Measurements from ENCODE around the gene CCDC33. TPM values are rescaled to one million over a fixed set of nuclear protein-coding genes. Genes with fewer than 3 reads are reported as not detected.

The CCDC33 gene
- total and polyA plus RNA-seq, 2 donors (not counting 3 experiments of a cell fraction or from before 2014, with no cell fraction given) = not detected

- dilution Hi-C loops (cut with MboI; ENCODE audit: extremely low pct_ligation_motif_present, low sequenced_read_pairs) = no loop called here
Measured at GRCh38 chr15:74326746-74327145, 90.6 kb downstream of the CCDC33 start.

GRCh38 chr15:74327756-74328155 is 91.6 kb downstream of the CCDC33 start:
- dilution Hi-C loops (cut with MboI; ENCODE audit: extremely low pct_ligation_motif_present, low sequenced_read_pairs) (no loop called here), intact Hi-C loops (cut with micrococcal nuclease) (no loop called here)
- no peaks in the 10 kb centered on the region for H3K9me3 ChIP-seq (replicated peaks; ENCODE audit: control insufficient read depth, insufficient read depth, low read length)
- no peaks in the 10 kb centered on the region for H3K79me2 ChIP-seq (ENCODE audit: control insufficient read depth, insufficient read depth, low read length)
- FAIRE-seq = no peak
- DNase-seq (ENCODE audit: low read depth, low spot score) = no peak
- H3K27ac ChIP-seq (ENCODE audit: insufficient read depth, low read depth, low read length) = no peak overlapping the region
- no peaks in the 10 kb centered on the region for H3K36me3 ChIP-seq (ENCODE audit: control insufficient read depth in 2 of 2, extremely low read depth in 1 of 2, insufficient read depth in 2 of 2, low read length in 2 of 2)
- no peak overlapping the region for H2AFZ ChIP-seq (ENCODE audit: low read depth, low read length)
- POLR2A ChIA-PET = no interaction called here
- H3K4me2 ChIP-seq (ENCODE audit: insufficient read depth, low read length) = no peak overlapping the region
- H3K9me1 ChIP-seq (replicated peaks; ENCODE audit: control insufficient read depth, extremely low read depth, insufficient read depth, low read length) = no peaks in the 10 kb centered on the region
- H3K4me3 ChIP-seq (replicated peaks in 1 of 3; ENCODE audit: insufficient read depth in 1 of 3, low read depth in 1 of 3, low read length in 3 of 3) = no peak overlapping the region
- no peaks in the 10 kb centered on the region for H4K20me1 ChIP-seq (replicated peaks; ENCODE audit: control insufficient read depth, extremely low read depth, insufficient read depth, low read length)
- CTCF ChIA-PET = interaction anchor here (1.3 kb wide), 1 partner anchor 20 kb away, joined by 3 read pairs; no protein-coding TSS in a partner anchor
- no peak overlapping the region for H3K9ac ChIP-seq (replicated peaks; ENCODE audit: extremely low read depth, insufficient read depth, low read length)
- peaks cover 0 to 1% of the 10 kb centered on the region in 2 experiments for H3K27me3 ChIP-seq (ENCODE audit: control insufficient read depth in 2 of 2, insufficient read depth in 2 of 2, low read length in 2 of 2)
- H3K4me1 ChIP-seq (ENCODE audit: control insufficient read depth, extremely low read depth, insufficient read depth, low read length) = no peaks in the 10 kb centered on the region
- TF ChIP-seq GATA2 (IDR thresholded peaks at IDR 0.05; ENCODE audit: insufficient read depth, insufficient read length, low read depth, low read length) (no peak), MAX (IDR thresholded peaks at IDR 0.05; ENCODE audit: insufficient read depth, insufficient read length) (no peak), MYC (IDR thresholded peaks at IDR 0.05; ENCODE audit: low read depth, low read length) (no peak), EZH2 (IDR thresholded peaks at IDR 0.05; ENCODE audit: borderline replicate concordance, low read depth, low read length, severe bottlenecking) (no peak), JUN (IDR thresholded peaks at IDR 0.05; ENCODE audit: borderline replicate concordance, insufficient read depth, insufficient read length, low read depth) (no peak), POLR2AphosphoS5 (IDR thresholded peaks at IDR 0.05; ENCODE audit: insufficient read depth, low read depth, low read length) (no peak), FOS (IDR thresholded peaks at IDR 0.05; ENCODE audit: borderline replicate concordance, insufficient read depth, low read length) (no peak), CTCF (IDR thresholded peaks at IDR 0.05; ENCODE audit: extremely low read depth in 1 of 2, insufficient read depth in 1 of 2, low read depth in 1 of 2, low read length in 2 of 2) (no peak), POLR2A (IDR thresholded peaks at IDR 0.05; ENCODE audit: low read depth, low read length) (no peak)
- BruUV-seq (replicated peaks) = no TSS peak

More at GRCh38 chr15:74326746-74327145, 90.6 kb downstream of the CCDC33 start:
- no peak overlapping the region for H3K4me2 ChIP-seq (ENCODE audit: insufficient read depth, low read length)
- no peak overlapping the region for H3K4me3 ChIP-seq (replicated peaks in 1 of 3; ENCODE audit: insufficient read depth in 1 of 3, low read depth in 1 of 3, low read length in 3 of 3)
- TF ChIP-seq GATA2 (IDR thresholded peaks at IDR 0.05; ENCODE audit: insufficient read depth, insufficient read length, low read depth, low read length) = no peak
- TF ChIP-seq EZH2 (IDR thresholded peaks at IDR 0.05; ENCODE audit: borderline replicate concordance, low read depth, low read length, severe bottlenecking) = no peak
- no peak for TF ChIP-seq POLR2AphosphoS5 (IDR thresholded peaks at IDR 0.05; ENCODE audit: insufficient read depth, low read depth, low read length)
- TF ChIP-seq POLR2A (IDR thresholded peaks at IDR 0.05; ENCODE audit: low read depth, low read length) = no peak
- TF ChIP-seq FOS (IDR thresholded peaks at IDR 0.05; ENCODE audit: borderline replicate concordance, insufficient read depth, low read length) = no peak
- no peak for TF ChIP-seq MYC (IDR thresholded peaks at IDR 0.05; ENCODE audit: low read depth, low read length)
- no peak for TF ChIP-seq MAX (IDR thresholded peaks at IDR 0.05; ENCODE audit: insufficient read depth, insufficient read length)
- TF ChIP-seq JUN (IDR thresholded peaks at IDR 0.05; ENCODE audit: borderline replicate concordance, insufficient read depth, insufficient read length, low read depth) = no peak
- intact Hi-C loops (cut with micrococcal nuclease) = no loop called here
- DNase-seq (ENCODE audit: low read depth, low spot score) (no peak), FAIRE-seq (no peak)
- no peaks in the 10 kb centered on the region for H3K4me1 ChIP-seq (ENCODE audit: control insufficient read depth, extremely low read depth, insufficient read depth, low read length)
- H3K27ac ChIP-seq (ENCODE audit: insufficient read depth, low read depth, low read length) = no peak overlapping the region
- no peaks in the 10 kb centered on the region for H3K79me2 ChIP-seq (ENCODE audit: control insufficient read depth, insufficient read depth, low read length)
- ChIA-PET POLR2A (no interaction called here), CTCF (no interaction called here)
- no peaks in the 10 kb centered on the region for H4K20me1 ChIP-seq (replicated peaks; ENCODE audit: control insufficient read depth, extremely low read depth, insufficient read depth, low read length)
- no peaks in the 10 kb centered on the region for H3K9me3 ChIP-seq (replicated peaks; ENCODE audit: control insufficient read depth, insufficient read depth, low read length)
- H3K27me3 ChIP-seq (ENCODE audit: control insufficient read depth in 2 of 2, insufficient read depth in 2 of 2, low read length in 2 of 2) = peaks cover 0 to 1% of the 10 kb centered on the region in 2 experiments
- no peak overlapping the region for H2AFZ ChIP-seq (ENCODE audit: low read depth, low read length)
- BruUV-seq (replicated peaks) = no TSS peak
- no peak overlapping the region for H3K9ac ChIP-seq (replicated peaks; ENCODE audit: extremely low read depth, insufficient read depth, low read length)
- no peaks in the 10 kb centered on the region for H3K36me3 ChIP-seq (ENCODE audit: control insufficient read depth in 2 of 2, extremely low read depth in 1 of 2, insufficient read depth in 2 of 2, low read length in 2 of 2)
- H3K9me1 ChIP-seq (replicated peaks; ENCODE audit: control insufficient read depth, extremely low read depth, insufficient read depth, low read length) = no peaks in the 10 kb centered on the region

Data from endothelial cell of umbilical vein (primary cell).